GM21515 (cell line): Measurements from ENCODE around the gene KIAA1328.
"Not testable (repeated sequence)": the region's sequence is repeated elsewhere in the genome, so short reads cannot be mapped to it uniquely, and the experiment has no call there.

Experiments
- ATAC-seq: cut with Tn5 transposase; IDR thresholded peaks from one replicate; pipeline ENCODE4 v1.9.1; 2021; ENCODE audit not compliant: unreplicated experiment

Gene KIAA1328

DNA sequence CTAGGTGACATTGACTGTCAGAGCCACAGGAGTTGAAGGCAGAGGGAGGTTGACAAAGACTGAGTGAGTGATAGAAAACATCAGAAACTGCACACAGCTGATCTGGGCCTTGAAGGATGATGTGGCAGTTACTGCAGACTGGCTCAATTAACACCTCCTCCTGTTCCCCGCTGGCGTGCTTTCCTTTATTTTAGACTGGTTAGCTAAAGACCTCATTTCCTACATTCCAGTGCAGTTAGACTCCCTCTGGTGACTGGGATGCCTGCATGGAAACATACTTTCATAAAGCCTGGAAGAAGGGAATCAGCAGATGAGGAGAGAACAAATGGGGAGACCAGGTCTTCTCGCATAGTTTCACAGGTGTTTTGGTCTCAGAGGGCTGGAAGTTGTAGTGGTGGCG is 7.2 kb upstream of the KIAA1328 start:
- no peak for ATAC-seq

DNA sequence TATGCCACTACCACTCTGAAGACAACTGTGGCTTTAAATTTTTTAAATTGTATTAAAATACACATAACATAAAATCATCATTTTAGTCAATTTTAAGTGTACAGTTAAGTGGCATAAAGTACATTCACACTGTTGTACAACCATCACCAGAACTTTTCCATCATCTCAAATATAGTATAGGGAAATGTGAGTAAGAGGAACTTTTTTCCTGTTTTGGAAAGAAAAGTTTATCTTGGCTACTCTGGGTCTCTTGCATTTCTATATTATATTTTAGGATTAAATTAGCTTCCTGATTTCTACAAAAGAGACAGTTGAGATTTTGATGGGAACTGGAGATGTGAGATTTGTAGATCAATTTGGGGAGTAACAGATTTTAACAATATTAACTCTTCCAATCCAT is 3.4 kb upstream of the KIAA1328 start:
- ATAC-seq = no peak

DNA sequence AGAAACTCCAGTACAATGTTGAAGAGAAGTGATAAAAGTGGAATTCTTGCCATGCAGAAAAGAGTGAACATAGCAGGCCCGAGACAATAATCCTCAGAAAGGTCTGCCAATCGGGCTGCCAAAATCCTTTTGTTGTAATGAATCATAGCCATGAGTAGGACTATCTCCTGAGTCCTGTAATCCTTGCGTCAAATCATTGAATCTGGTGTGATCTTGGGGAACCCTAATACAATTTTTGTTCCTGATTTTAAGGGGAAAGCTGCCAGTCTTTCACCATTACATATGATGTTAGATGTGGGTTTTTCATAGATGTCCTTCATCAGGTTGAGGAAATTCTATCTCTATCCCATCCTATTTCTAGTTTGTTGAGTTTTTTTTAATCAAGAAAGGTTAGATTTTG is 2.4 kb upstream of the KIAA1328 start:
- ATAC-seq = no peak

DNA sequence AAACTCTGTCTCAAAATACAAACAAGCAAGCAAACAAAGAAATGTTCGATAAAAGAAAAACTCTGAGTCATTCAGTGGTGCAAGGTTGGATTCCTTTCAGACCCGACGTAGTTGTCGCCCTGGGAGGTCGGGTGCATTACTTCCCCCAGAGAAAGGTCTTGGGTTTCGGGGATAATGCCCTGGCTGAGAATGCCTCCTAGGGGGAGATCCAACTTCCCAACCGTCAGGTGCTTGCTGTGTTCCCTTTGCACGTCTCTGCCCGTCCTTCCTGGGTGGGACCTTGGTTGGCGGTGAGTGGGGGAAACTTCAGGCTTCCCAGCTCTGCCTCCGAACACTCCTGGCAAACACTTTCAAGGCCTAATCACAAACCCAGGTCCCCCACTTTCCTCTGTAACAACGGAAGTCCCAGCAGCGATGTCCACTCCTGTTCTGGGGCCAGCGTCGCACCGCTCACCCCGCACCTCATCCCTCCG is 734 bp upstream of the KIAA1328 start:
- ATAC-seq = peak; percentile 0

DNA sequence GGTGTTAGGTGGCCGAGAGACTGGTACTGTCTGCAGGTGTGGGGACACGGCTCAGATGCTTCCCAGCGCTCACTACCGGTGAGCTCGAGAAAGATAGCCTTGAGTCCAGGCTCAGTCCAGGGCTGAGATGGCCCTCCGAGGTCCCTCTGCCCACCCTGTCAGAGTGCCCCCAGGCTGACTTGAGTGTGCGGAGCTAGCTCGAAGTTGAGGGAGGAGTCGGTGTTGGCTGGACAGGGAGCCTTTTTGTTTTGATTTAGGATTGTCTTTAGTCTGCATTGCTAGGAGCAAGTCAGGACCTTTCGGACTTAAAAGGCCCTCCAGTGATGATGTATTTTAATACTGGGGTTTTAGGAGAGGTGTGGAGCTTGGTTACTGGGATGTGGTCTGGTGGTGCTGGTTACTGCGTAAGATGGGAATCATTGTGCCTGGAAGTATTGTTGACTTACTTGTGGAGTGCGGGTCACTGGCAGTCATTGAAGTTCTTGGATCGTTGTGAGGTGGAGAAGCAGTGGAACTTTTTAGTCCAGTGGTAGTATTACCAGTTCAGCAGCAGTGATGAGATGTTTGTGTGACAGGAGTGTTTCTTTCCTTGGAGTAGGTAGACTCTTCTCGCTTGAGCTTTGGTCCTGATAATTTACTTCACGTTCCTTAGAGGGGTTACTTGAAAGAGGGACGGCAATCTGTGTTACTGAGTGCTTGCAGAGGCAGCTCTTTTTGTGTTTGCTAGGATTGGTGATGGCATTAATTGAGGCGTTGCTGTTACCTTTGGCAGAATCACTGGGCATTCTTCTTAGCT is 633 bp downstream of the KIAA1328 start:
- ATAC-seq = no peak

DNA sequence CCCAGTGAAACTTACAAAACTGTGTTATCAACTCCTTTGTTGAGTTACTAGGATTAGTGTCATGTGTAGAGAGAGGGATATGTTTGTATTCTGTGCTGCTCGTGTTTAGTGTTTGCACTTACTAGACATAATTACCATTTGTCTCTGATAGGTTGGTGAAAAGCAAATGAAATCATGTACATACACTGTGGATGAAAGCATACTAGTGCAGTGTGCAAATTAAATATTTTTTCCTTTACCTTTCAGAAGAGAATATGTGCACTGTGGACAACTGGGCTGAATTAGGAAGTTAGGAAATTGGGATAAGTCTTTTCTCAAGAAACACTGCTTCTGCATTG is 1.2 kb downstream of the KIAA1328 start:
- no peak for ATAC-seq

DNA sequence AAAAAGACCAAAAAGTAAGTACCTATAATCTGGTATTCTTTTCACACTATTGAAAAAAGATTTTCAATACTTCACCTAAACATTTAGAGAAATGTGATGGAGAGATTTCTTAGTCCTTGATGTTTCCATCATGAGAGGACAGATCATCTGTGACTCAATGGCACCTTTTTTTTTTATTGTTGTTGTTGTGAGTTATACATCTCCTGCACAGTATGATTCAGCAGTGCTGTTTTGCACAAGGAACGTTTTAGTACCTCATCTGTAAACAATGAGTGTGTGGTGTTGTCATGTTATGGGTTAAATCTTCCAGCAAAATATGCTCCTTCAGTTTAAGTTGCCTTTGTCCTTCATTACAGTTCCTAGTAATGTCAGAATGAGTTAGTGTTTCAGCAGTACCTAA is 2.2 kb downstream of the KIAA1328 start:
- no peak for ATAC-seq

DNA sequence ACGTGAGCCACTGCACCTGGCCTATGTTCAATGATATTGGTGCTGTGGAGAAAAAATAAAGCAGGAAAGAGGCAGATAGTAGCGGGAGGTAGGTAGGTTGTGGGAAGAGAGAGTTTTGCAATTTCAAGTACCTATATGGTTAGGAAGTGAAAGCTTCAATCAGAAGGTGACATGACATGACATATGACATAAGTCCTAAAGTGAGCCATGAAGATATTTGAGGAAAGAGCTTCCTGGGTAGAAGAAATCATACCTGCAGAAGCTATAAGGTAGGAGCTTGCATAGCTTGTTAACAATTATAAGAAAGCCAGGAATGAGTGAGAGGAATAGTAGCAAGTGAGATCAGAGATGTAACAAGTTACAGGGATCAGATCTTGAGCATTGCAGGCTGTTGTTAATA is 4.2 kb downstream of the KIAA1328 start:
- no peak for ATAC-seq

DNA sequence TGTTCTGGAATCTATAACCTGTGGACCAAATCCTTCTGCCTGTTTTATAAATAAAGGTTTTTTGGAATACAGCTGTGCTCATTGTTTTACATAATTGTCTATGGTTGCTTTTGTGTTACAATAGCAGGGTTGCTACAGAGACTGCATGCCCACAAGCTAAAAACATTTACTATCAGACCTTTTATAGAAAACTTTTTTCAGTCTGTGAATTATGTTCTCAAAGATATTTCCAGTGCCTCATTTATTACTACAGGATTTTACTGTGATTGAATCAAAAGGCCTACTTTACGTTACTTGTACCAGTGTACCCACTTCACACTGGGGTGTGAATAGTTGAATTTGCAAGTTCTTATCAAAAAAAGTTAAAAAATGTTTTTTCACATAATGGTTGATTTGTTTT is 7.0 kb downstream of the KIAA1328 start:
- no peak for ATAC-seq

DNA sequence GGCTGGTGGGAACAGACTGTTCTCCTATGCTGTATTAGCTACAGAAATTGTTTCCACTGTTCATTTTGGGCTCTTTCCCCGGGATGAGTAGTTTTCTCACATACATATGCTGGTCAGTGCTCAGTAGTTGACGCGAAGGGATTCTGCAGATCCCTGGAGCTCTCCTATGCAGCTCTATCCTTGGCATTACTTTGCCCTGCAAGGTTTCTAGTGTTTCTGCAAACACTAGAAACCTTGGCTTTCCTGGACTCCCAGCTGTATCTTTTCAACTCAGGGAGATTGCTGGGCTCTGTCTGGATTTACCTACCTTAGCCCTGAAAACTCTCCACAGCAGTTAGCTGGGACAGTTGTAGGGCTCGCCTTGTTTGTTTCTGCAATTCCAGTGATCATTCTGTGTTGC is 10.9 kb downstream of the KIAA1328 start:
- no peak for ATAC-seq

DNA sequence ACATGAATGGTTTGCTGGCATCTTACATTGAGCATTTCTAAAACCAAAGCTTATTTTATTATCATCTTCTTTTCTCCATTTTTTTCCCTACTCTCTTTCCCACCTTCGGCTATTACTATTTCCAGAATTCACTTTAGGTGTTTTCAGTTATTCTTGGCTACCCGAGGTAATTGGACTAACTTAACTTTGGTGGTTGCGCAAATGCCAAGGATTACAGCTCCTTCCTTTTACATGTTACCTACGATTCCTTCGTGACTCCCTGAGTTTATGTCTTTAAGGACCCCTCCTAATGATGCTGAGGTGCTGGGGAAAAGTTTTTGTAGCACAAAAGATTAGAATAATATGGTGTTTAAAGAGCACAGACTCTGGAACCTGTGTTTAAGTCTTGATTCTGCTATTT is 14.3 kb downstream of the KIAA1328 start:
- no peak for ATAC-seq

DNA sequence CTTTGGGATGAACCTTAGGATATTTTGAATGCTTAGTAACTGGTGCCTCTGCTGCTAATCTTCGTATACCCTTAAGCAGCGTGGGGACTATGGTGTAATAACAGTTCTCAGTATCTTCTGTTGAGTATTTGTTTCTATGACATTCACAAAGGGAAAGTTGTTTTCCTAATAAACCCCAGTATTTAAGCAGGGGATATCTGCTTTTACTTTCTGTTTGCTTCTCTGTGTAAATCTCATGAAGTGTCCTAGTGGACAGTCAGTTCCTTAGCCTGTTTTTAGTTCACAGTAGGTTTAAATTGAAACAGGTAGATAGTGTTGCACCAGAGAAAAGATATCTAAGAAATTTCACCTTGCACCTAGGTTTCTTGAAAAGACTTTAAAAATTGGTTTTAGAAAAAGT is 14.9 kb downstream of the KIAA1328 start:
- no peak for ATAC-seq

DNA sequence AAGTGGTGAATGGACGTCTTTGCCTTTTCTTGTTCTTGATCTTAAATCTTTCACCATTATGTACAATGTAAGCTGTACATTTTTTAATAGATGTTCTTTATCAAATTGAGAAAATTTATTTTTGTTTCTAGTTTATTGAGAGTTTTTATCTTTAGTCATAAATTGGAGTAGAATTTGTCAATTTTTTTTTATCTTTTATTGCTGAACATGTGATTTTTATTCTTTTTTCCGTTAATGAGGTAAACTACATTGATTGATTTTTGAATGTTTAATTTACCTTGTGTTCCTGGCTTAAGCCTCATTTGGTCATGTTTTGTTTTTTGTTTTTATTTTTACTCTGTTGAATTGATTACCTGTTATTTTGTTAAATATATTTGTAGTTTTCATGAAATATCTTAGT is 19.7 kb downstream of the KIAA1328 start:
- no peak for ATAC-seq

DNA sequence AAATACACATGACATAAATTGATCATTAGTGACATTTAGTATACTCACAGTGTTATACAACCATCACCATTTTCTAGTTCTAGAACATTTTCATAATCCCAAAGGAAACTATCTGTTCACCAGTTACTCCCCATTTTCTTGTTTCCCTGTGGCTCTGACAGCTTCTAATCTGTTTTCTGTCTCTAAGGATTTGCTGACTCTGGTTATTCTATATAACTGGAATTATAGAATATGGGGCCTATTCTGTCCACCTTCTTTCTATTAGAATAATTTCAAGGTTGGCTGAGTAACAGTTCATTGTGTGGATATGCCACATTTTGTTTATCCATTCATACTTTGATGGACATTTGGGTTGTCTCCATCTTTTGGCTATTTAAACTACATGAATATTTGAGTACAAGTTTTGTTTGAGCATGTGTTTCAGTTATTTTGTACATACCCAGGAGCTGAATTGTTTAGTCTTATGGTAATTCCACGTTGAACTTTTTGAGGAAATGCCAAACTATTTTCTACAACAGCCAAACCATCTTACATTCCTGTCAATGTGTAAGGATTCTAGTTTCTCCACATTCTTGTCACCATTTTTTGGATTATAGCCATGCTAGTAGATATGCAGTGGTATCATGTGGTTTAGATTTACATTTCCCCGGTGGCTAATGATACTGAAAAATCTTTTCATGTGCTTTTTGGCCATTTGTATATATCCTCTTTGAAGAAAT is 20.5 kb downstream of the KIAA1328 start:
- no peak for ATAC-seq

DNA sequence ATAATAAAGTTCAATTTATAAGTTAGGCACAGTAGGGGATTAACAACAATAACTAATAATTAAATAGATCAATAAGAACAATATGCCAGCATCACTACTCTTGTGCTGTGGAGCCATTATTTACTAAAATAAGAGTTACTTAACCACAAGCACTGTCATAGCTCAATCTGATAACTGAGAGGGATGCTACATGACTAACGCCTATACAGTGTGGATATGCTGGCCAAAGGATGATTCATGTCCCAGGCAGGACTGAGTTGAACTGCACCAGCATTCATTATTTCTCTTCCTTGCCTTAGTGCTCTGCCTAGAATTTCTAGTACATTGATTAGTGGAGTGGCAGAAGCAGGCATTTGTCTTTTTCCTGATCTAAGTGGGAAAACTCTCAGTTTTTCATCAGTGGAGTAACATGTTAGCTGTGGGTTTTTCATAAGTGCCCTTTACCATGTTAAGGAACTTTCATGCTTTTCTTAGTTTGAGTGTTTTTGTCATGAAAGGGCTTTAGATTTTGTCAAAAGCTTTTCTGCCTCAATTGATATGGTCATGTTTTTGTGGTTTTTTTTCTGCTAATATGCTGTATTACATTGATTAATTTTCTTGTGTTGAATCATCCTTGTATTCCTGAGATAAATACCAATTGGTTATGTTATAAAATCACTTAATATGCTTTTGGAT is 21.7 kb downstream of the KIAA1328 start:
- ATAC-seq = no peak

DNA sequence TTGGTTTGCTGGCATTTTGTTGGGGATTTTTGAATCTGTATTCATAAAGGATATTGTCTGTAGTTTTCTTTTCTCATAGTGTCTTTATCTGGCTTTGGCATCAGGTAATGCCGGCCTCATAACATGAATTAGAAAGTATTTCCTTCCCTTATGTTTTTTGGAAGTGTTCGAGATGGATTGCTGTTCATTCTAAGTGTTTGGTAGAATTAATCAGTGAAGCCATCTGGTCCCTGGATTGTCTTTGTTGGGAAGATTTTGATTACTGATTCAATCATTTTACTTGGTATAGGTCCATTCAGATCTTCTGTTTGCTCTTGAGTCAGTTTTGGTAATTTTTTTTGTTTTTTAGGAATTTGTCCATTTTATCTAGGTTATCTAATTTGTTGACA is 22.3 kb downstream of the KIAA1328 start:
- no peak for ATAC-seq

DNA sequence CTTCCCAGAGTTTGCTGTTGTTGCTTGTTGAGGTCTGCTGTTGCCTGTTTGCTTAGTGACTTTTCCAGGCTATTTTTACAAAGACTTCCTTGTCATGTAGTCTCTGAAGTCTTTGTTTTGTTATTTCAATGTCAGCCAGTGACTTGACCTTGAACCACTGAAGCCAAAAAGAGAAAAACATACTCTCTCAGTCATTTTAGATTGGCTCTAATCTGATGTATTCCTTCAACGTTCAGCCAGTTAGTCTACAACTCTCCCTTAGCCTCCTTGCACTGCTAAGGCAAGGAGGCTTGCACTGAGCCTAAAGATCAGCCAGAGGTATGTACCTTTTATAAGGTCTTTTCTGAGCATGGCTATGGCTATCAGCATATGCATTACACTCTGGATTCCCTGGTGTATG is 27.9 kb downstream of the KIAA1328 start:
- ATAC-seq = no peak

DNA sequence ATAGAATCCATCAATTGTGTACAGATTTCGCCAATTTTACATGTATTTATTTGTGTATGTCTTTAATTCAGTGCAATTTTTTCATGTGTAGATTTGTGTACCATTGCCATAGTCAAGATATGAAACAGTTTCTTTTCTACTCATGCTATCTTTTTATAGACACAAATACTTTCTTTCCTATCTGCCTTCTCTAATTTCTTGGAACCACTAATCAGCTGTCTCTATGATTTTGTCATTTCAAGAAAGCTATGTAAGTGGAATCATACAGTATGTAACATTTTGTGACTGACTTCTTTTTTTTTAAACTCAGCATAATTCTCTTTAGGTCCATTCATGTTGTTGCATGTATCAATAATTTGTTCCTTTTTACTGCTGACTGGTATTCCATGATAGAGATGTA is 33.3 kb downstream of the KIAA1328 start:
- no peak for ATAC-seq

DNA sequence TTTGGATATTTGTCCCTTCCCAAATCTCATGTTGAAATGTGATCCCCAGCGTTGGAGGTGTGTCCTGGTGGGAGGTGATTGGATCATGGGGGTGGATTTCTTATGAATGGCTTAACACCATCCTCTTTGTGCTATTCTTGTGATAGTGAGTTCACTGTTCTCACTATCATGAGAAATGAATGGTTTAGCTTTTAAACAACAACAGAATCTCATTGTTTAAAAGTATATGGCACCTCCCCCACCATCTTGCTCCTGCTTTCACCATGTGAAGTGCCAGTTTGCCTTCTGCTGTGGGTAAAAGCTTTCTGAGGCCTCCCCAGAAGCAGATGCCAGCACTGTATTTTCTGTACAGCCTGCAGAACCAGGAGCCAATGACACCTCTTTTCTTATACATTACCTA is 38.1 kb downstream of the KIAA1328 start:
- no peak for ATAC-seq

DNA sequence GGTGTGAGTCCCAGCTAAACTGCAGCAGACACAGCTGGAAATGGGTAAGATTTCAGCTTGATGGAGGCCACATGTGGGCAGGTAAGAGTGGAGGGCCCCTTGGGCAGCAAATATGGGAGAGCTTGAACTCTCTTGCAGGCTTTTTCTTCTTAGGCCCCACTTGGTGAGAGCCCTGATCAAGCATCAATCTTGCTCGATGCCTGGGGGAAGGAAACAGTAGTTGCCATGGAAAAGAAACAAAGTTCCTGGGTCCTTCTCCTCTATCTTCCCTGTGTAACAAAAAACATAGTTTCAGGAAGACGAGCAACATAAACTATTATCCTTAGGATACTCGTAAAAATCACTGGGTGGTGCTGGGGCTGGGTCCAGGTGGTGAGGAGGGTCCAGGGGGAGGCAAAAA is 42.9 kb downstream of the KIAA1328 start:
- no peak for ATAC-seq

DNA sequence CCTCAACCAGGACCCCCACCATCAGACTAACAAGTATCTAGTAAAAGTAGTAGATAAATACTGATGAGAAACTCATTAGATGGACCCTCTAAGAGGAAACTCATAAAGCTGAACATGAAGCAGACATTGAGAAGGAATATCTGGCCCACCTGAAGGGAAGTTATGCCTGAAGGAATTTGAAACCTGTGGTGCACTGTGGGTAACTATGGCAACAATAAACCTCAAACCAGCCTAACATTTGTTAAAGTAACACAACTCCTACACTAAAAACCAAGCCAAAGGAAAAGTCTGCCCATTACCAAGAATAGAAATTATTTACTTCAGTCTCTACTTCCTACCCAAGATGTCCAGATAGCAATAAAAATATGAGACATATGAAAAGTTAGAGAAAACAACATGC is 43.4 kb downstream of the KIAA1328 start:
- no peak for ATAC-seq

DNA sequence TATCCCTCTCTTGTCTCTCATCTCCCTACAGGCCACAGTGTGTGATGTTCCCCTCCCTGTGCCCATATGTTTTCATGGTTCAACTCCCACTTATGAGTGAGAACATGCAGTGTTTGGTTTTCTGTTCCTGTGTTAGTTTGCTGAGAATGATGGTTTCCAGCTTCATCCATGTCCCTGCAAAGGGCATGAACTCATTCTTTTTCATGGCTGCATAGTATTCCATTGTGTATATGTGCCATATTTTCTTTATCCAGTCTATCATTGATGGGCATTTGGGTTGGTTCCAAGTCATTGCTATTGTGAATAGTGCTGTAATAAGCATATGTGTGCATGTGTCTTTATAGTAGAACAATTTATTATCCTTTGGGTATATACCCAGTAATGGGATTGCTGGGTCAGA is 44.9 kb downstream of the KIAA1328 start:
- ATAC-seq = not testable (repeated sequence)
